Measurements from ENCODE around the gene MGLL.

- TF ChIP-seq GATA3 (IDR thresholded peaks at IDR 0.05; ENCODE audit: low read depth, low read length), result no peak
- no peak for TF ChIP-seq GATA2 (IDR thresholded peaks at IDR 0.05; ENCODE audit: low read depth, low read length)
Measured at GRCh38 chr3:127870156-127870555, 47.8 kb upstream of the MGLL start.
